Adrenal gland (tissue), 12 donors: Measurements from ENCODE around the gene NT5C2. TPM values are rescaled to one million over a fixed set of nuclear protein-coding genes. Genes with fewer than 3 reads are reported as not detected.

Source experiments
- DNase-seq, 7 donors: peaks; one replicate each; pipeline ENCODE4 v3.0.0-alpha.2; 2019 to 2020
- H3K27ac ChIP-seq, 5 donors: fragments of 200-600 bp; sonication (generic) in 4 of 5; 1 replicate in 3 of 5; 2 replicates in 2 of 5; pipeline versions ENCODE4 v1.5.1 to v1.8.0; 2016 to 2020; ENCODE audit warnings: mild to moderate bottlenecking in 1 of 5
- H3K27me3 ChIP-seq: fragments of 200-600 bp; 2 replicates; pipeline ENCODE4 v1.8.0; 2021
- H3K36me3 ChIP-seq, 2 donors: fragments of 200-600 bp; replicated peaks in 1 of 2; 1 replicate in 1 of 2; 2 replicates in 1 of 2; pipeline versions ENCODE4 v1.5.1 to v1.8.0; 2018 to 2022
- H3K4me1 ChIP-seq, 2 donors: fragments of 200-600 bp; replicated peaks in 1 of 2; 1 replicate in 1 of 2; 2 replicates in 1 of 2; pipeline versions ENCODE4 v1.5.1 to v1.8.0; 2018 to 2021
- H3K4me3 ChIP-seq, 4 donors: fragments of 200-600 bp; sonication (generic) in 3 of 4; one replicate each; pipeline ENCODE4 v1.5.1; 2016 to 2018
- H3K9me3 ChIP-seq, 3 donors: fragments of 200-600 bp; sonication (generic) in 1 of 3; replicated peaks in 1 of 3; 1 replicate in 2 of 3; 2 replicates in 1 of 3; pipeline versions ENCODE4 v1.5.1 to v1.8.0; 2016 to 2021
- CTCF ChIP-seq, 6 experiments: fragments of 450-650 bp in 4 of 6; fragments of 200-600 bp in 2 of 6; sonication (generic) in 1 of 6; IDR thresholded peaks; 1 replicate in 5 of 6; 2 replicates in 1 of 6; pipeline versions ENCODE4 v1.5.1 to v1.8.0; 2016 to 2021; ENCODE audit warnings: antibody characterized with exemption in 6 of 6, mild to moderate bottlenecking in 2 of 6, moderate library complexity in 1 of 6
- POLR2A ChIP-seq, 2 donors: fragments of 450-650 bp; IDR thresholded peaks; one replicate each; pipeline ENCODE4 v1.6.1; 2017; ENCODE audit warnings: antibody characterized with exemption in 2 of 2, mild to moderate bottlenecking in 2 of 2, moderate library complexity in 1 of 2
- WGBS, 4 donors: extraction: QIAGEN DNeasy Blood & Tissue Kit in 2 of 4; methylation state at CpG; one replicate each; pipeline versions ENCODE4 v1.1.5 to v1.1.7; 2013 to 2017; 5-methylcytosine and 5-hydroxymethylcytosine counted together
- intact Hi-C, 2 donors: fragments of 100-400 bp; cut with DNase I; formaldehyde crosslinking; loops; one replicate each; pipeline versions ENCODE4 v1.14.1 to v1.15.0; 2022 to 2023
- polyA plus RNA-seq, 3 donors: library from polyadenylated mRNA; stranded (reverse); fragments of 200-250 nt in 2 of 3; fragments of 350-450 nt in 1 of 3; fragmentation: Illumina TruSeq in 1 of 3; extraction: RNeasy Lipid Tissue Mini Kit (QIAGEN cat#74804) in 1 of 3; gene quantifications; one replicate each; pipeline ENCODE4 v1.2.3, GENCODE V29; 2013 to 2014
- total RNA-seq, 9 donors: library from RNA; depleted of rRNA in 4 of 9; stranded (reverse); fragments of >200 nt in 4 of 9; fragments of 120-200 nt in 1 of 9; fragmentation: NEBNext Ultra II Directional in 1 of 9; extraction: Animal tissue kit (Norgen Biotek cat#: 25700) in 1 of 9; gene quantifications; one replicate each; pipeline versions ENCODE4 v1.1.0 to v1.2.4, GENCODE V29; 2013 to 2023
- donor health status: healthy with polysubstance abuse.
- donor health status: Bipolar disorder and iron deficiency.
- donor health status: DM: yes; HTN: yes; CAD: no.
- donor health status: DM: no; HTN: no; CAD: no.
- donor health status: DM: no; HTN: no; CAD: no.
- donor health status: DM: yes; HTN: yes; CAD: no.

The NT5C2 gene
- total and polyA plus RNA-seq, 12 donors: 23.2 to 101 (median 71.1) TPM

GRCh38 chr10:103098240-103098639 is 94.8 kb downstream of the NT5C2 start:
- Histone ChIP-seq H3K27ac (no peak overlapping the region), H3K27me3 (no peaks in the 10 kb centered on the region), H3K36me3 (peaks cover 0 to 77% of the 10 kb centered on the region in 2 donors), H3K9me3 (no peaks in the 10 kb centered on the region), H3K4me3 (no peak overlapping the region), H3K4me1 (no peaks in the 10 kb centered on the region)
- intact Hi-C loops: no loop called here
- no peak for DNase-seq
- TF ChIP-seq CTCF (IDR thresholded peaks at IDR 0.05) (no peak), POLR2A (IDR thresholded peaks at IDR 0.05) (no peak)

- WGBS, 4 donors: 78 to 83% (median 82%) methylated on average over 3 of the region's 3 CpGs
- no peaks in the 10 kb centered on the region for H3K27me3 ChIP-seq
- H3K4me3 ChIP-seq: no peak overlapping the region
- H3K27ac ChIP-seq: no peak overlapping the region
- H3K36me3 ChIP-seq: peaks cover 0 to 95% of the 10 kb centered on the region in 2 donors
- no peaks in the 10 kb centered on the region for H3K9me3 ChIP-seq
- intact Hi-C loops: no loop called here
- DNase-seq: no peak
- TF ChIP-seq CTCF (IDR thresholded peaks at IDR 0.05) (no peak), POLR2A (IDR thresholded peaks at IDR 0.05) (no peak)
- H3K4me1 ChIP-seq: no peaks in the 10 kb centered on the region
These were observed 96.9 kb downstream of the NT5C2 start for GRCh38 chr10:103096130-103096529.

DNA sequence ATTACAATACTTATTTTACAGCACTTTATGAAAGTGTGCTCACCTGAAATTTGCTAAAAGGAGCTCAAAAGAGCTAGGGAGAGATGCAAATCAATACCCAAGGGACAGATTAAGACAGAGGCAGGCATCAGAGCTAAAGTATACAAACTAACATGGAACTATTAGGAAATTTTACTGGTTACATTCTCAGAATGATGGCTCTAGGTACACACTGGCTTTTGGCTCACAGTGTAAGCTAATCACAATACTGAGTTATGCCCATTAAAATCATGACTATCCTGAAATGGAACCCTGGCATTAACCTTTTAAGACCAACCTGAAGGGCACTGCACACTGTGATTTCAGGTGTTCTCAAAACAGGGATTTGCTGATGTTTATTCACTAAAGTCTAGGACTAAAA is 98.1 kb downstream of the NT5C2 start:
- no peak for DNase-seq
- H3K9me3 ChIP-seq: no peaks in the 10 kb centered on the region
- no peak overlapping the region for H3K27ac ChIP-seq
- TF ChIP-seq POLR2A (IDR thresholded peaks at IDR 0.05) (no peak), CTCF (IDR thresholded peaks at IDR 0.05) (no peak)
- intact Hi-C loops: no loop called here
- no peak overlapping the region for H3K4me3 ChIP-seq
- H3K4me1 ChIP-seq: no peaks in the 10 kb centered on the region
- peaks cover 0 to 95% of the 10 kb centered on the region in 2 donors for H3K36me3 ChIP-seq
- H3K27me3 ChIP-seq: no peaks in the 10 kb centered on the region

- DNase-seq: no peak
- no peak for TF ChIP-seq POLR2A (IDR thresholded peaks at IDR 0.05)
- TF ChIP-seq CTCF (IDR thresholded peaks at IDR 0.05): no peak
- H3K36me3 ChIP-seq: peaks cover 0 to 88% of the 10 kb centered on the region in 2 donors
- no peaks in the 10 kb centered on the region for H3K4me1 ChIP-seq
- no peaks in the 10 kb centered on the region for H3K9me3 ChIP-seq
- no peak overlapping the region for H3K4me3 ChIP-seq
- 95 to 99% (median 97%) methylated on average over 7 of the region's 7 CpGs for WGBS, 4 donors
- no peak overlapping the region for H3K27ac ChIP-seq
- no peaks in the 10 kb centered on the region for H3K27me3 ChIP-seq
- intact Hi-C loops: no loop called here
These were observed 102.2 kb downstream of the NT5C2 start for GRCh38 chr10:103090911-103091310.
